H7 (cell line): Measurements from ENCODE around the gene NFU1. TPM values are rescaled to one million over a fixed set of nuclear protein-coding genes. Genes with fewer than 3 reads are reported as not detected.
"Not testable (repeated sequence)": the region's sequence is repeated elsewhere in the genome, so short reads cannot be mapped to it uniquely, and the experiment has no call there.

Experiments
- DNase-seq: peaks from one replicate; pipeline ENCODE4 v3.0.0; 2012
- H3K27me3 ChIP-seq: 2 replicates; pipeline ENCODE4 v1.6.0; 2011; ENCODE audit warnings: mild to moderate bottlenecking, low read length; ENCODE audit not compliant: control insufficient read depth, insufficient read depth
- H3K36me3 ChIP-seq: replicated peaks from 2 replicates; pipeline ENCODE4 v1.5.1; 2011; ENCODE audit warnings: low read length; ENCODE audit not compliant: control insufficient read depth, insufficient read depth
- H3K4me3 ChIP-seq: 2 replicates; pipeline ENCODE4 v1.5.1; 2011; ENCODE audit warnings: low read depth, mild to moderate bottlenecking, control low read depth, low read length, moderate library complexity; ENCODE audit not compliant: insufficient read depth
- total RNA-seq: library from RNA; depleted of rRNA; stranded (reverse); fragments of >200 nt; shearing (Covaris generic); gene quantifications from 2 replicates; pipeline ENCODE4 v1.2.3, GENCODE V29; 2014; rRNA removed

Gene NFU1
- total RNA-seq, 1 experiment from 2014 or later = 36.2 TPM

DNA sequence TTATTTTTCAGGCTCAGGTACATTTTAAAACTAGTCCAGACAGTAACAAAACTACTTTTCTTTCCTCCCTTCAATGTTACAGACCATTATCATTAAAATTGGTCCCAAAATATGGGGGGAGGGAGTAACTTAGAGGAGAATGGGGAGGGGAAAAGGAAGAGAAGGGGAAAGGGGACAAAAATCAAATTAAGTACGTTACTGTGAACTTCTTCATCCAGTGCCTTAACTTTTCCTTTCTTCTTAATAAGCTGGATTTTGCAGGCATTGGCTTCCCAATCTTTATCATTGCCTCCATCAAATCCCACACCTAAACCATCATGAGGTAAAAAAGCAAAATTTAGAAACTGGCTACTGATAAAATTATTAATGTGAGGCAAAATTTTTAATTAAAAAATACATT, 67.4 kb downstream of the NFU1 start:
- H3K36me3 ChIP-seq = peaks cover 14% of the 10 kb centered on the region
- no peak for DNase-seq
- H3K4me3 ChIP-seq = no peak overlapping the region
- no peaks in the 10 kb centered on the region for H3K27me3 ChIP-seq

GRCh38 chr2:69368588-69368987, 68.6 kb downstream of the NFU1 start:
- no peak for DNase-seq
- no peaks in the 10 kb centered on the region for H3K27me3 ChIP-seq
- H3K4me3 ChIP-seq = no peak overlapping the region
- peaks cover 14% of the 10 kb centered on the region for H3K36me3 ChIP-seq

GRCh38 chr2:69359371-69359770, 77.9 kb downstream of the NFU1 start:
- Histone ChIP-seq H3K36me3 (peaks cover 32% of the 10 kb centered on the region), H3K4me3 (no peak overlapping the region), H3K27me3 (no peaks in the 10 kb centered on the region)
- DNase-seq = no peak

- DNase-seq = no peak
- peaks cover 32% of the 10 kb centered on the region for H3K36me3 ChIP-seq
- no peak overlapping the region for H3K4me3 ChIP-seq
- H3K27me3 ChIP-seq = no peaks in the 10 kb centered on the region
These were observed 78.3 kb downstream of the NFU1 start for GRCh38 chr2:69358914-69359313.

DNA sequence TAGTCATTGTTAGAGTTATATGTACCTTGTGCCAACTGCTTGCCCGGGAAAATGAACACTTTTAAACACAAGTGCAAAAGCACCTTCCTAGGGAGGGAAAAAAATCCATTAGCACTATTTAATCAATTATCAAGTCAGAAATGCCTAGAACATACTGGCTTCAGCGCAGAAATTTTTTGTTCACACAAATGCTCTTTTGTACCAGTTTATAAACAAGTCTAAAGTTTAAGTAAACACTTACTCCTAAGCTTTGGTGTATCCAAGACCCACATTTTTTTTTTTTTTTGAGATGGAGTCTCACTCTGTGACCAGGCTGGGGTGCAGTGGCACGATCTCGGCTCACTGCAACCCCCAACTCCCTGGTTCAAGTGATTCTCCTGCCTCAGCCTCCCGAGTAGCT, 80.8 kb downstream of the NFU1 start:
- Histone ChIP-seq H3K4me3 (no peak overlapping the region), H3K27me3 (no peaks in the 10 kb centered on the region), H3K36me3 (peaks cover 22% of the 10 kb centered on the region)
- DNase-seq = no peak

- H3K27me3 ChIP-seq, DNase-seq, H3K4me3 ChIP-seq: not testable (repeated sequence)
- H3K36me3 ChIP-seq = peaks cover 19% of the 10 kb centered on the region
These were observed 82.3 kb downstream of the NFU1 start for GRCh38 chr2:69354976-69355375.

GRCh38 chr2:69353360-69353759, 83.9 kb downstream of the NFU1 start:
- Histone ChIP-seq H3K4me3 (no peak overlapping the region), H3K27me3 (no peaks in the 10 kb centered on the region), H3K36me3 (peaks cover 27% of the 10 kb centered on the region)
- DNase-seq = no peak

GRCh38 chr2:69348781-69349180, 88.5 kb downstream of the NFU1 start:
- H3K4me3 ChIP-seq = no peak overlapping the region
- H3K36me3 ChIP-seq = peaks cover 18% of the 10 kb centered on the region
- DNase-seq = no peak
- no peaks in the 10 kb centered on the region for H3K27me3 ChIP-seq

Other genes with a start within 250 kb of the NFU1 start
- 25.6 and 39.0 TPM in 2 replicates for gene GFPT1, start 50.2 kb downstream of the NFU1 start, total RNA-seq
- 16.2 and 26.5 TPM in 2 replicates for gene AAK1, start 206.3 kb upstream of the NFU1 start, total RNA-seq